Neural cell (in vitro differentiated cells): ENCODE measurements around the gene AQP6.

ENCODE experiments used
- CTCF ChIP-seq: fragments of 450-650 bp; IDR thresholded peaks from 2 replicates; pipeline ENCODE4 v1.5.1; 2014; ENCODE audit warnings: antibody characterized with exemption, mild to moderate bottlenecking, moderate library complexity; ENCODE audit not compliant: poor library complexity, severe bottlenecking
- EP300 ChIP-seq: fragments of 450-650 bp; conservative IDR thresholded peaks from 2 replicates; pipeline ENCODE4 v1.6.1; 2014; ENCODE audit warnings: antibody characterized with exemption, mild to moderate bottlenecking, moderate library complexity; ENCODE audit not compliant: poor library complexity, severe bottlenecking
- EZH2 ChIP-seq: fragments of 200-600, 300-800 bp; shearing (Covaris generic), sonication (generic); IDR thresholded peaks from 2 replicates; pipeline ENCODE4 v1.6.1; 2014; ENCODE audit warnings: antibody characterized with exemption, low read length, borderline replicate concordance, mild to moderate bottlenecking; ENCODE audit not compliant: insufficient read depth, poor library complexity, severe bottlenecking
- MXI1 ChIP-seq: fragments of 450-650 bp; conservative IDR thresholded peaks from 2 replicates; pipeline ENCODE4 v1.6.1; 2014; ENCODE audit warnings: antibody characterized with exemption, mild to moderate bottlenecking; ENCODE audit not compliant: poor library complexity, severe bottlenecking
- POLR2AphosphoS5 ChIP-seq: IDR thresholded peaks from 2 replicates; pipeline ENCODE4 v1.6.1; 2012
- RAD21 ChIP-seq: fragments of 450-650 bp; conservative IDR thresholded peaks from 2 replicates; pipeline ENCODE4 v1.6.1; 2014; ENCODE audit warnings: antibody characterized with exemption, mild to moderate bottlenecking, moderate library complexity
- REST ChIP-seq: IDR thresholded peaks from 2 replicates; pipeline ENCODE4 v1.6.1; 2012; ENCODE audit warnings: borderline replicate concordance
- SMC3 ChIP-seq: fragments of 450-650 bp; conservative IDR thresholded peaks from 2 replicates; pipeline ENCODE4 v1.6.1; 2014; ENCODE audit warnings: antibody characterized with exemption, mild to moderate bottlenecking, moderate library complexity; ENCODE audit not compliant: poor library complexity
- TAF1 ChIP-seq: IDR thresholded peaks from 2 replicates; pipeline ENCODE4 v1.6.1; 2012; ENCODE audit warnings: low read depth

GRCh38 chr12:49933796-49934195, 39.0 kb upstream of the AQP6 start:
- TF ChIP-seq EZH2 = no peak
- no peak for TF ChIP-seq CTCF
- no peak for TF ChIP-seq POLR2AphosphoS5
- no peak for TF ChIP-seq REST
- no peak for TF ChIP-seq EP300
- no peak for TF ChIP-seq MXI1
- TF ChIP-seq RAD21 = no peak
- no peak for TF ChIP-seq TAF1
- no peak for TF ChIP-seq SMC3
